PFSK-1 (cell line): ENCODE measurements around the gene COL23A1.

ENCODE experiments used
- FOXP2 ChIP-seq: optimal IDR thresholded peaks from 2 replicates; pipeline ENCODE3; 2011; ENCODE audit warnings: borderline replicate concordance, control low read depth, inconsistent platforms; ENCODE audit not compliant: insufficient read depth; ENCODE audit errors: extremely low read length, extremely low read depth
- POLR2AphosphoS5 ChIP-seq: IDR thresholded peaks from 2 replicates; pipeline ENCODE4 v1.6.1; 2012; ENCODE audit warnings: low read depth, mild to moderate bottlenecking, control low read depth, low read length, moderate library complexity
- REST ChIP-seq, 2 experiments: IDR thresholded peaks; 2 replicates each; pipeline versions ENCODE4 v1.6.1 to v1.8.0; 2011 to 2012; ENCODE audit warnings: low read depth in 2 of 2, low read length in 2 of 2, control low read depth in 1 of 2, inconsistent platforms in 1 of 2, mild to moderate bottlenecking in 1 of 2, moderate library complexity in 1 of 2; ENCODE audit not compliant: insufficient read depth in 1 of 2
- SIN3A ChIP-seq: IDR thresholded peaks from 2 replicates; pipeline ENCODE4 v1.6.1; 2012; ENCODE audit warnings: mild to moderate bottlenecking, low read length, moderate library complexity, borderline replicate concordance; ENCODE audit not compliant: insufficient read depth
- TAF1 ChIP-seq: IDR thresholded peaks from 2 replicates; pipeline ENCODE4 v1.6.1; 2012; ENCODE audit warnings: low read length, control low read depth, borderline replicate concordance; ENCODE audit not compliant: insufficient read depth

Gene COL23A1

GRCh38 chr5:178381206-178381605, 209.0 kb downstream of the COL23A1 start:
- no peak for TF ChIP-seq POLR2AphosphoS5
- TF ChIP-seq REST (IDR thresholded peaks at IDR 0.05; ENCODE audit: insufficient read depth in 1 of 2, low read depth in 2 of 2, low read length in 2 of 2): no peak
- TF ChIP-seq SIN3A: no peak
- TF ChIP-seq FOXP2: no peak
- no peak for TF ChIP-seq TAF1

- TF ChIP-seq SIN3A (no peak), FOXP2 (no peak), REST (IDR thresholded peaks at IDR 0.05; ENCODE audit: insufficient read depth in 1 of 2, low read depth in 2 of 2, low read length in 2 of 2) (no peak), TAF1 (no peak), POLR2AphosphoS5 (no peak)
Measured at GRCh38 chr5:178380541-178381074, 209.6 kb downstream of the COL23A1 start.

DNA sequence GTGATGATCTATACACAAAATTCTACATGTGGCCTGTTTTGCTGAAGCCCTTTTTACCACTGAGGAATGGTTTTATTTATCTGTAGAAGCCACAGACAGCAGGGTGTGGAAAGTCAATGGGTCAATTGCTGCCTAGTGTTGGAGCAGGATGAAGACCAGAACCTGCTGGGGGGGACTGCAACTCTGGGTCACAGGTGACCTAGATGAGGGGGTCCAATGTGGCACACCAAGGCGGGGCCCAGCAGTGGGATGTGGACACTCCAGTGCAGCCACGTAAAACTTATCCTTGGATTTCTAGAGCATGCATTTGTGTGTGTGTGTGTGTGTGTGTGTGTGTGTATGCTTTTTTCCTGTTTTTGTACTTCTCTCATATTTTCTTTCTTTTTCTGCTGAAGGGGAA, 210.1 kb downstream of the COL23A1 start:
- TF ChIP-seq FOXP2 (no peak), TAF1 (no peak), REST (IDR thresholded peaks at IDR 0.05; ENCODE audit: insufficient read depth in 1 of 2, low read depth in 2 of 2, low read length in 2 of 2) (no peak), POLR2AphosphoS5 (no peak), SIN3A (no peak)

DNA sequence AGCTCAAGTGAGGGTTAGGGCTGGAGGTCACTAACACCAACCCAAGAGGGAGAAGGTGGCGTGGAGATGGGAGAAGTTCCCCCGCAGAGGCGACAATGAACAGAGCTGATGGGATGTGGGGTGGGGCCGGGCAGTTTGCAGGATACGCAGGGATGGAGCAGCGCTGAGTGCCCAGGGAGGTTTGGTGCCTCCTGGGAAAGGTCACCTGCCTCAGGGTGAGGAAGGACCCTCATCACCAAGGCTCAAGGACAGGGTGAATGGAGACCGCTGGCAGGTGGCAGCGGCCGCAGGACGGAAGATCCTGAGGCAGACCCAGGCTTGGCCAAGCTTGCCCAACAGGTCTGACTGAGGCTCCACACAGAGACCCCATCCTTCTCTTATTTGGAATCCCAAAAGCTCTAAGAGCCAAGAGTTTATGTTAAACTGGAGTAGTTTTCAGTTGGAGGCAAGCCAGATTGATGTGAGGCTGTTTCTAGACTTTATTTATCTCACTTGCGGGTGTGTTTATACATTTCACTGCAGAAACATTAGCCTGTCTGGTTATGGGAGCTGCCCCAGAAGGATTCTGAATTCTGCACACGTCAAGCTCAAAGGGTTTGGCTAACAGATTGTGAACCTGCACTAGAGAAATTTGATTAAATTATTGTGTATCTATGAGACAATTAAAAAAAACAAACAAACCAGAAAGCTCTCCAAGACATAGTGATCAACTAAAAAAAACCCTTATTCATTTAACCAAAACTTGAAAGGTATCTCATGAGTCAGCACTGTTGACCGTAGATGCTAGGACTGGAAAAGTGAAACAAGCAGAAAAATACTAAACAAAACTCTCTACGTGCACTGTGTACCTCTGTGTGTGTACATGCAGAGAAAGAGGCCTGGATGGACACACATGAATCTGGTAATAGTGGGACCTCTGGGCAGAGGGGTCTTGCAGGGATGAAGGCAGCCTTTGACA, 211.4 kb downstream of the COL23A1 start:
- no peak for TF ChIP-seq FOXP2
- no peak for TF ChIP-seq POLR2AphosphoS5
- TF ChIP-seq SIN3A: no peak
- TF ChIP-seq REST (IDR thresholded peaks at IDR 0.05; ENCODE audit: insufficient read depth in 1 of 2, low read depth in 2 of 2, low read length in 2 of 2): no peak
- no peak for TF ChIP-seq TAF1
